Uterus (tissue), 4 donors: Measurements from ENCODE around the gene AMOT. TPM values are rescaled to one million over a fixed set of nuclear protein-coding genes. Genes with fewer than 3 reads are reported as not detected.

Experiments
- DNase-seq, 2 donors: peaks; one replicate each; pipeline ENCODE4 v3.0.0-alpha.2; 2019 to 2020
- H3K27ac ChIP-seq, 2 donors: fragments of 200-600 bp; sonication (generic); 1 replicate in 1 of 2; 2 replicates in 1 of 2; pipeline ENCODE4 v1.5.1; 2016 to 2018
- H3K27me3 ChIP-seq, 2 donors: fragments of 200-600 bp; sonication (generic); one replicate each; pipeline ENCODE4 v1.5.1; 2018 to 2019; ENCODE audit warnings: control low read depth in 1 of 2
- H3K36me3 ChIP-seq, 2 donors: fragments of 200-600 bp; sonication (generic); one replicate each; pipeline ENCODE4 v1.5.1; 2019; ENCODE audit warnings: control low read depth in 1 of 2
- H3K4me1 ChIP-seq, 2 donors: fragments of 200-600 bp; sonication (generic); one replicate each; pipeline ENCODE4 v1.5.1; 2018 to 2019; ENCODE audit warnings: control low read depth in 1 of 2
- H3K4me3 ChIP-seq, 2 donors: fragments of 200-600 bp; sonication (generic); 1 replicate in 1 of 2; 2 replicates in 1 of 2; pipeline ENCODE4 v1.5.1; 2018 to 2019; ENCODE audit warnings: mild to moderate bottlenecking in 1 of 2
- H3K9me3 ChIP-seq, 2 donors: fragments of 200-600 bp; sonication (generic); one replicate each; pipeline ENCODE4 v1.5.1; 2019; ENCODE audit warnings: control low read depth in 1 of 2
- CTCF ChIP-seq, 4 experiments: fragments of 200-600 bp in 2 of 4; fragments of 450-650 bp in 2 of 4; sonication (generic) in 2 of 4; IDR thresholded peaks; one replicate each; pipeline ENCODE4 v1.5.1; 2016 to 2019; ENCODE audit warnings: antibody characterized with exemption in 4 of 4, mild to moderate bottlenecking in 2 of 4, moderate library complexity in 1 of 4
- POLR2A ChIP-seq, 2 donors: fragments of 450-650 bp; IDR thresholded peaks; one replicate each; pipeline ENCODE4 v1.6.1; 2016; ENCODE audit warnings: antibody characterized with exemption in 2 of 2, mild to moderate bottlenecking in 1 of 2, moderate library complexity in 1 of 2
- intact Hi-C: fragments of 100-400 bp; cut with DNase I; formaldehyde crosslinking; loops from one replicate; pipeline ENCODE4 v1.15.1; 2023; ENCODE audit warnings: low total_unique reads
- total RNA-seq, 4 donors: library from RNA; depleted of rRNA in 3 of 4; stranded (reverse); fragments of >200 nt in 3 of 4; gene quantifications; one replicate each; pipeline versions ENCODE4 v1.1.0 to v1.2.4, GENCODE V29; 2014 to 2023
- donor health status: DM: yes; HTN: yes; CAD: no.

Gene AMOT
- total RNA-seq, 4 donors from 2014 or later = 3.5 to 40.8 (median 14.9) TPM

GRCh38 chrX:112849016-112849415 is 8.4 kb upstream of the AMOT start:
- no peaks in the 10 kb centered on the region for H3K9me3 ChIP-seq
- H3K27me3 ChIP-seq = no peaks in the 10 kb centered on the region
- no peaks in the 10 kb centered on the region for H3K4me1 ChIP-seq
- no peak for DNase-seq
- no peak overlapping the region for H3K27ac ChIP-seq
- TF ChIP-seq CTCF (IDR thresholded peaks at IDR 0.05) (no peak), POLR2A (IDR thresholded peaks at IDR 0.05) (no peak)
- H3K36me3 ChIP-seq = no peaks in the 10 kb centered on the region
- no peak overlapping the region for H3K4me3 ChIP-seq
- intact Hi-C loops = no loop called here

- TF ChIP-seq POLR2A (IDR thresholded peaks at IDR 0.05) = no peak
- no peak for TF ChIP-seq CTCF (IDR thresholded peaks at IDR 0.05)
- intact Hi-C loops = no loop called here
- H3K36me3 ChIP-seq = no peaks in the 10 kb centered on the region
- no peaks in the 10 kb centered on the region for H3K27me3 ChIP-seq
- no peaks in the 10 kb centered on the region for H3K9me3 ChIP-seq
- H3K4me3 ChIP-seq = no peak overlapping the region
- DNase-seq = no peak
- no peaks in the 10 kb centered on the region for H3K4me1 ChIP-seq
- no peak overlapping the region for H3K27ac ChIP-seq
Measured at GRCh38 chrX:112846782-112847181, 6.2 kb upstream of the AMOT start.

GRCh38 chrX:112846187-112846586 is 5.6 kb upstream of the AMOT start:
- Histone ChIP-seq H3K4me3 (no peak overlapping the region), H3K4me1 (no peaks in the 10 kb centered on the region), H3K27me3 (no peaks in the 10 kb centered on the region), H3K9me3 (no peaks in the 10 kb centered on the region), H3K27ac (peak overlapping the region in 1 of 2 donors; percentile 19), H3K36me3 (no peaks in the 10 kb centered on the region)
- DNase-seq = no peak
- no peak for TF ChIP-seq POLR2A (IDR thresholded peaks at IDR 0.05)
- TF ChIP-seq CTCF (IDR thresholded peaks at IDR 0.05) = no peak
- intact Hi-C loops = no loop called here

GRCh38 chrX:112844250-112844649 is 3.6 kb upstream of the AMOT start:
- TF ChIP-seq CTCF (IDR thresholded peaks at IDR 0.05) (no peak), POLR2A (IDR thresholded peaks at IDR 0.05) (no peak)
- no peaks in the 10 kb centered on the region for H3K9me3 ChIP-seq
- no peak overlapping the region for H3K27ac ChIP-seq
- no peaks in the 10 kb centered on the region for H3K27me3 ChIP-seq
- no peak for DNase-seq
- intact Hi-C loops = no loop called here
- H3K36me3 ChIP-seq = no peaks in the 10 kb centered on the region
- H3K4me1 ChIP-seq = no peaks in the 10 kb centered on the region
- H3K4me3 ChIP-seq = no peak overlapping the region

- Histone ChIP-seq H3K4me1 (no peaks in the 10 kb centered on the region), H3K27me3 (no peaks in the 10 kb centered on the region), H3K4me3 (peak overlapping the region in 1 of 2 donors; percentile 56), H3K36me3 (no peaks in the 10 kb centered on the region), H3K27ac (peak overlapping the region; percentile 67 to 79), H3K9me3 (no peaks in the 10 kb centered on the region)
- no peak for DNase-seq
- intact Hi-C loops = no loop called here
- TF ChIP-seq POLR2A (IDR thresholded peaks at IDR 0.05) (no peak), CTCF (IDR thresholded peaks at IDR 0.05) (no peak)
Measured at GRCh38 chrX:112841820-112842157, 1.2 kb upstream of the AMOT start.
